GM18907 (cell line): ENCODE measurements around the gene SERPINA3.
"Not testable (repeated sequence)": the region's sequence is repeated elsewhere in the genome, so short reads cannot be mapped to it uniquely, and the experiment has no call there.

Source experiments
- ATAC-seq: cut with Tn5 transposase; IDR thresholded peaks from one replicate; pipeline ENCODE4 v1.9.1; 2021; ENCODE audit warnings: mild to moderate bottlenecking, moderate library complexity; ENCODE audit not compliant: unreplicated experiment

Gene SERPINA3

DNA sequence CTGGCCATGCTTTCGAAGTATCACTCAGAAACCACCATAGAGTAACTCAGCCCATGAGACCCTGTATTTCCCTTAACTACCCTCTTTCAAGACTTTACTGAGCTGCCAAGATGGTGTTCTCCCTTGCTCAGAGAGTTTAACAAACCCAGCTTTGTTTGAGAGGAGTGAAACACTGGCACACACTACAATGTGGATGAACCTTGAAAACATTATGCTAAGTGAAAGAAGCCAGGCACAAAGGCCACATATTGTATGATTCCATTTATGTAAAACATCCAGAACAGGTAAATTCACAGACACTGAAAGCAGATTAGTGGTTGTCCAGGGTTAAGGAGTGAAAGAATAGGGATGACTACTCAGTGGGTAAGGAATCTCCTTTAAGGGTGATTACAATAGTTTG is 18.9 kb downstream of the SERPINA3 start:
- no peak for ATAC-seq

DNA sequence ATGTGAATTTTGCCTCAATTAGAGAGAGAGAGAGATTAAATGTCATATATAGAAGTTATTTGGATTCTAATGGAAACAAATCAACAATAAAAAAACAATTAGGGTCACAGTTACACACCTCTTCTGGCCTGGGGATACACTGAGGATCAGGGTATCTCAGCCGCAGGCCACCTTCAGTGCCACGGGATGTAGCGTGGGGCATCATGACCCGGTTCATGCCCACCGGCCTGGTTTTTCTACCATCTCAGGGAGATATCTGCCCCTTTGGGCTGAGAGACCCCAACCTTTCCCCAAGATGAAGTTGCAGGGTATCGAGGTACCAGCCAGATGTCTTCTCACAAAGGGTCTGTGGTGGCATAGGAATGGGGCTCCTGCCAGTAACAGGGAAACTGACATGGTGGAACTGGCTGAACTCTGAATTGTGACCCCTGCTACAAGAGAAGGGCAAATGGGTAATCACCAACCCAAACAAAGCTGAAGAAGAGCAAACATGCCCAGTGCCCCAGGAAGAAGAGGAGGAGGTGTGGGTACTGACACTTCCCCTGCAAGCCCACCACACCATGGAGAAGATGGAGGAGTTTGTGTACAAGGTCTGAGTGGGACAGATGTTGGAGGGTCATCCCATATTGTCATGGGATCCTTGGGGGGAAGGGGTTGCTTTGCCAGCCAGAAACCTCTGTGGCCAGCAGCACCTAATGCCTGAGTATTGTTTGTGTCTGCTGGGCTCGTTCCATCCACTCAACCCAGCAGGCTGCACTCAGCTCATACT is 19.5 kb downstream of the SERPINA3 start:
- no peak for ATAC-seq

DNA sequence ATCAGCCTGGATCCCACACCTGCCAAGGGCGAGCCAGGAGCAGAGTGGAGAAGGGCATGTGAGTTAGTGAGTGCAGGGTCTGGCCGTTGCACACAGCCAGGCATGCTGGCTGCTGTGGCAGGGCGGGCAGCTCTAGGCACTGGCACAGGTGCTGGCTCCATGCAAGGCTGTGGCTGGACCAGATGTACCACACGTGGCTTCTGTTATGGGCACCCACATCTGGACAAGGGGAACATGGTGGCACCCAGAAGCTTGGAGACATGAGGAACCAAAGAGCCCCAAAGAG is 20.1 kb downstream of the SERPINA3 start:
- no peak for ATAC-seq

DNA sequence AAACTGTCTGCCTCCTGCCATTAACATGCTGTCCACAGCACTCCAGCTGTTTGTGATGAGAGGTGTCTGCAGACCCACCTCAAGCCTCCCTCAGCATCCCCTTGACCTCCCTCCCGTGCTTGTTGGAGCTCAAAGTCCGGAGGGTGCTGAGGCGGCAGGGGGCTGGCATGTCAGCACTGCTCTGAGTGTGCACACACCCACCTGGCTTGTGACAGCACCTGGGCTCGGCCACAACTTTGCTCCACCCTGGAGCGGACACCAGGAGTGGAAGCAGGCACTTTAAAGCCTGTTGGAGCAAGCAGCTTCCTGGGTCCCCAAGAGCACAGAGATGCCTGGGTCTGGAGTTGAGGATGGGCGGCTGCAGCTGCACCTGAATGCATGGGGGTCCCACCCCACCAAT is 20.9 kb downstream of the SERPINA3 start:
- no peak for ATAC-seq

DNA sequence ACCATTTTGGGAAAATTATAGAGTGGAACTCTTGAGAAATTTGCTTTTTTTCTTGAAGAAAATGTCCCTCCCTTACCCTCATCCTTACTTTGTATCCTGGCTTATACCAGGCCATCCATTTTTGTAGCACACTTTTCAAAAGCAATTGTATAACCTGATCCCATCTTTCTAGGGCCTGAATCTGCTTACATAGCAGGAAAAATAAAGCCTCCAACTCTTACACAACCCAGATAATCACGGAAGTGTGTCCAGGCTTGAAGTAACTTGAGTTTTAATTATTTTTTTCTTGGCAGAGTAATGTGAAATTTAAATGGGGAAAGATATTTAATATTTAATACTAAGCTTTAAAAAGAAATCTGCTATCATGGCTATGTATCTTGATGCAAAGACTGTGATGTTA is 23.0 kb downstream of the SERPINA3 start:
- ATAC-seq = no peak

DNA sequence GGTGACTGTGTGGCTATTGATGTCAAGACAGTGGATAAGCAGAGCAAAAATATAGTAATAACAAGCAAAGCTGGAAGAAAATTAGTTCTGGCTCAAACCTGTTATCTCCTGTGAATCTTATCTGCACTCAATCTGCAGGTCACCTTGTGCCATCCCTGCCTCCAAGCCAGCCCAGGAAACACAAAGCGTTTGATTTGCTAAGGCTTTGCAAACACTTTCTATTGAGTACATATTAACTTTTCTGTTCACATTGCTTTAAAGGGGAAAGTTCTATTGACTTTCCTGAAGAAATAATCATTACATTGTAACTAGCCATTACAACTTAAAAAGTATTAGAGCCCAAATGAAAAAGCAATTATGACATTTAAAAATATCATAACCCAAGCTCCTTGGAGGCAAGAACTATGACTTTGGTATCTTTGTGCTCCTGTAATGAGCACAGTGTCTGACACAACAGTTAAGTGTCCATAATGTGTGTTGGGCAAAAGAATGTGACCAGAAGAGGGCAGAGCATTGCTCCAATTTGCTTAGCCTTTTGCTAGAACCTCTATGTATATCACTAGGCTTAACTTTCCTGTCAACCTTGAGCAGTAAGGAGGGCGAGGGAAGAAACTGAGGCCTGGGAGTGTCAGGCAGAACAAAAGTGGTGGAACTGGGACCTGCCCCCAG is 24.7 kb downstream of the SERPINA3 start:
- no peak for ATAC-seq

DNA sequence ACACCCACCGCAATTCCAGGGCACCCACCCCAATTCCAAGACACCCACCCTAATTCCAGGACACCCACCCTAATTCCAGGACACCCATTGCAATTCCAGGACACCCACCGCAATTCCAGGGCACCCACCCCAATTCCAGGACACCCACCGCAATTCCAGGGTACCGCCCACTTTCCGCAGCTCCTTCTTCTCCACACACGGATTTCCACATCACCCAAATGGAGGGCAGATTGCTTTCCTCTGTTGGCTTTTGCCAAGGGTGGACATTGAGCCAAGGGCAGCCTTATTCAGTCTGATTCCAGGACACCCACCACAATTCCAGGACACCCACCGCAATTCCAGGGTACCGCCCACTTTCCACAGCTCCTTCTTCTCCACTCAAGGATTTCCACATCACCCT is 25.6 kb downstream of the SERPINA3 start:
- ATAC-seq = not testable (repeated sequence)

DNA sequence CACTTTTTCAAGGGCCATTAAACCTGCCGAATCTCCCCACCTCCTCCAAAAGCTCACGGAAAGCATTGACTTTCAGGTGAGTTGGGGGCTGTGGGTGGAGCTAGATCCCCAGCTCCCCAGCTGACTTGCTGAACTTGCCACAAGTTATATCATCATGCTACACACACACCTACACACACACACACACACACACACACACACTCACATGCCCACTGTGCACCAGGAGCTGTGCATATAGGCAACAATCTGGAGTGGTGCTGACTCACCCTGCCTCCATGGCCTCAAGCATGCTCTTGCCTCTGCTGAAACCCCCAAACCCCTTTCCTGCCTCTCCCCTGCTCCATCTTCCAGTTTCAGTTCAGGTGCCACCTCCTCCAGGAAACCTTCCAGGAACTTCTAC is 26.1 kb downstream of the SERPINA3 start:
- no peak for ATAC-seq

DNA sequence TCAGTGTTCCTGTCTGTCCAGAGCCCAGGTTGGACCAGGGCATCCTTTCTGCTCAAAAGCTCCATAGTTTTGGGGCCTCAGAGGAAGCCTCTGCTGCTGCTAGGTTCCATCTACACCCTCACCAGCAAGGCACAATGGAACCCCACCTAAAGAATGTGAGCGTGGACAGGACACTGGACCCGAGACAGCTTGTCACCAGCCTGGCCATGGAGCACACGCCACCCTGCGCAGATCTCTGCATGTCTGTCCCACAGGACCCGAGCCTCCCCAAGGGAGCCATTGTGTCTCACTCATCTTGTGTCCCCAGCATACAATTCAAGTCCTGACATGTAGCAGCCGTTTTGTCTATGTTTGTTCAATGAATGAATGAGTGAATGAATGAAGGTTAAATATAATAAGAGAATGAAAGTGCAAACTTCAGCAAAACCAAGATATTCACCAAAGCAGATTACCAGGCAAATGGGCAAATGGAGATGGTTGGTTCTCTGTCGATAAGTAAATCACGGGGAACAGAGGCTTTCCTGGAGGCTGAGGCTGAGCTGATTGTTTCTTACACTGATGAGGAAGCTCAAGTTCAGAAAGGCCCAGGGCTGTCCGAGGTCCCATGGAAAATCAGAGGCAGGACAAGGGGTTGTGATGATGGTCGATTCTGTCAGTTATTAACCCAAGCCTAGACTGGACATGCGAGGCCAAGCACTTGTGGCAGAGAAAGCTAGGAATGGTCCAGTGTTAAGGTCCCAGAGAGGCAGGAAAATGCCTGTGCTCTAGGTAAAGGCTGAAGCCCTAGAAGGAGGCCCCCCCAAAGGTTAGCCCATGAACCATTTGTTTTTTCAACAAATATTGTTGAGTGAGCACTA is 27.0 kb downstream of the SERPINA3 start:
- no peak for ATAC-seq

DNA sequence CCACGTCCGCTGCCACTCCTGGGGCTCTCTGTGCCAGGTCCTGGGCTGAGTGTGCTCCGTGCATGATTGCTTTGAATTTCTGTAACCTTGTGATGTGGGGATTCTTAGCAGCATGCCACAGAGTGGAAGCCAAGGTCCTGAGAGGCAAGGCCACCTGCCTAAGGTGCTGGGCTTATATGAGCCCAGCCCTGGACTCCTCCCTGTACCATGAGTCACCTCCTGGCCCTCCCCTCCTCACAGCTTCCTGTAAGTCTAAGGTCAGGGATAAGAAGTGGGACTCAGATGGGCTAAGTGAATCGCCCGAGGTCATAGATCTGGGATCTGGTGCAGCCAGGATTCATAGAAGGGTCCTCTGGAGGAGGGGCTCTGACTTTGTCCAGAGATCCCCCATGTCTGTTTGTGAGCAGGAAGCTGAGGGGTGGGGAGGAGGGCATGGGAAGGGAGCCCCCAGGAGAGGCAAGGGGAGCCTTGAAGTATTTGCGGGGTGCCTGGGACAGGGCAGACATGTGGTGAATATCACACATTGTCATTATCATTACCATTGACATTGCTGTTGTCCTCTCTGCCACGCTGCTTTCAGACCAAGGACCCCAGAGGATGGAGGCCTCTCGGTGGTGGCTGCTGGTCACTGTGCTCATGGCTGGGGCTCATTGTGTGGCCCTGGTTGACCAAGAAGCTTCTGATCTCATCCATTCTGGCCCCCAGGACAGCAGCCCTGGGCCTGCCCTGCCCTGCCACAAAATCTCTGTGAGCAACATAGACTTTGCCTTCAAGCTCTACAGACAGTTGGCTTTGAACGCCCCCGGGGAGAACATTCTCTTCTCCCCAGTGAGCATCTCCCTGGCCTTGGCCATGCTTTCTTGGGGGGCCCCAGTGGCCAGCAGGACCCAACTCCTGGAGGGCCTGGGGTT is 28.8 kb downstream of the SERPINA3 start:
- ATAC-seq = no peak

DNA sequence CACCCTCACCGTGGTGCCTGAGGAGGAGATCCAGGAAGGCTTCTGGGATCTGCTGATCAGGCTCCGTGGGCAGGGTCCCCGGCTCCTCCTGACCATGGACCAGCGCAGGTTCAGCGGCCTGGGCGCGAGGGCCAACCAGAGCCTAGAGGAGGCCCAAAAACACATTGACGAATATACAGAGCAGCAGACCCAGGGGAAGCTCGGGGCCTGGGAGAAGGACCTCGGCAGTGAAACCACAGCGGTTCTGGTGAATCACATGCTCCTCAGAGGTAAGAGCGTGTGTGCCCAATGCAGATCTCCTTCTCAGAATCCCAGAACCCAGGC is 29.4 kb downstream of the SERPINA3 start:
- no peak for ATAC-seq

DNA sequence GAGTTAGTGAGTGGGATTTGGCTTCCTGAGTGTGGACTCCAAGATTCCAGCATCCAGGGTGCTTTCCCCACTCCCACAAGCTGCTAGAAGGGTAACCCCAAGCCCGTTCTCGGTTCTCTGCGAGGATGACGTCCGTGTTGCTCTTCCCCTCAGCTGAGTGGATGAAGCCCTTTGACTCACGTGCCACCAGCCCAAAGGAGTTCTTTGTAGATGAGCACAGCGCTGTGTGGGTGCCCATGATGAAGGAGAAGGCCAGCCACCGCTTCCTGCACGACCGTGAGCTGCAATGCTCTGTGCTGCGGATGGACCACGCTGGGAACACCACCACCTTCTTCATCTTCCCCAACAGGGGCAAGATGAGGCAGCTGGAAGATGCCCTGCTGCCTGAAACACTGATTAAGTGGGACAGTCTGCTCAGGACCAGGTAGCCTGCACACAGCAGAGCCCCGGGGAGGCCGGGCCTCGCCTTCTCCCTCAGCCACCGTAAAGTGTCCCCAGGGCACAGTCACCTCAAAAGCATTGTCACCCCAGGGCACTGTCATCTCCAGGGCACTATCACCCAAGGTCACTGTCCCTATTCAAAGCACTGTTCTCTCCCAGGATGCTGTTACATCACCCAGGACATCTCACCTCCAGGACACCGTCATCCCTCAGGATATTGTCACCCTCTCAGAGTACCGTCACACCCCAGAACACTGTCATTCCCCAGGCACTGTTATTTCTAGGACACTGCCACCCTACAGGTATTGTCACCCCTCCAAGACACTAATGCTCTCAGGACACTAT is 31.3 kb downstream of the SERPINA3 start:
- no peak for ATAC-seq

DNA sequence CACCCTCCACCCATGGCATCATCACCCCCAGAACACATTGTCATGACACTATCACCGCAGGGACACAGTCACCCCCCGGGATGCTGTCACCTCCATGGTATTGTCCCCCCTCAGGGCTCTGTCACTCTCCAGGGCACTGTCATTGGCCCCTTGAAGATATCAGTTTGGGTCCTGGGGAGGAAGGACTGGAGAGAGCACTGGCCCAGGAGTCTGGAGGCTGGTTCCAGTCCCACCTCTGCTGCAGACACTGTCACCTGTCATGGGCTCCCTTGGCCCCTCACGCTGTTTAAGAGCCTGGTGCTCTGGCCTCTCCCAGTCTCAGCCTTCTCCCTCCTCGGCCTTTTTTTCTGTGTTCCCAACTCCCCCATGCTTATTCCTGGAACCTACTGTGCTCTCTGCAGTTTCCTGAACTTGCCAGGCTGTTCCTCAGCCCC is 31.9 kb downstream of the SERPINA3 start:
- no peak for ATAC-seq

DNA sequence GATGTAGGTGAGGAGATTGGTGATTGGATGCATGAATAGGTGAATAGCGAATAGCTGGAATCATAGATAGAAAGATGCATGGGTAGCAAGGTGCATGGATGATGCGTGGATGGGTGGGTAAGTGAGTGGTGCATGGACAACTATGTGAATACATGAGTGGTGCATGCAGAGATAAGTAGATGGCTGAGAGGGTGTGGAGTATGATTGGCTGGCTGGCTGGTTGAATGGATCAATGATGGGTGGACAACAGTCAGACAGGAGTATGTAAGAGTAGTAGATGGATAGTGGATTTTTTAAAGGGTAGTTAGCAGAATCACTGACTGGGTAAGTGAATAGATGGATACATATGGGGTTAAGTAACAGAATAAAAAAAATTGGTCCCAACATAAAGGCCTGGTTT is 33.9 kb downstream of the SERPINA3 start:
- no peak for ATAC-seq

DNA sequence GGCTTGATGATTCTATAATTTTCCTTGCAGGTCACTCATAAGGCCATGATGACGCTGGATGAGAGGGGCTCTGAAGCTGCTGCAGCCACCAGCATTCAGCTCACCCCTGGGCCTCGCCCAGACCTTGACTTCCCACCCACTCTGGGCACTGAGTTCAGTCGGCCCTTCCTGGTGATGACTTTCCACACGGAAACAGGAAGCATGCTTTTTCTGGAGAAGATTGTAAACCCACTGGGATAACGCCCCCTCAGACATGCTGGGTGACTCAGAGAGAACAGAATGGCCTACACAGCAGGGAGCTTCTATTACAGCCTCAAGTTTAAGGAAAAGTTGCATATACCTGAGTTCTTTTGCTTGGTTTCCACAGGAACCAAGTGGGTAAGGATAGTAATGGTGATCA is 34.3 kb downstream of the SERPINA3 start:
- ATAC-seq = no peak

DNA sequence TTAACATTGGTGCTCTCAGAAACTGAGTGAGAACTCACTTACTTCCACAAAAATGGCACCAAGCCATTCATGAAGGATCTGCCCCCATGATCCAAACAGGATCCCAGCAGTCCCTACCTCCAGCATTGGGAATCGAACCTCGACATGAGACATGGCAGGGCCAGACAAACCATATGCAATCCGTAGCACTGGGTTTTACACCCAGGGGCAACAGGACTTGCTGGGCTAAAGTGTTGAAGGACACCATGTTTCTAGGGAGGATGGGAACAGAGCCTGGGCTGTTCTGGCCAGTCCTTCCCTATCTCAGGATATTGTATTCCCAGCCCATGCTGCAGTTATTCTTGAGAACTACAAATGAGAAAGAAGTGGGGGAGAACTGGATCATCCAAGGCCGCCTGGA is 36.6 kb downstream of the SERPINA3 start:
- no peak for ATAC-seq

DNA sequence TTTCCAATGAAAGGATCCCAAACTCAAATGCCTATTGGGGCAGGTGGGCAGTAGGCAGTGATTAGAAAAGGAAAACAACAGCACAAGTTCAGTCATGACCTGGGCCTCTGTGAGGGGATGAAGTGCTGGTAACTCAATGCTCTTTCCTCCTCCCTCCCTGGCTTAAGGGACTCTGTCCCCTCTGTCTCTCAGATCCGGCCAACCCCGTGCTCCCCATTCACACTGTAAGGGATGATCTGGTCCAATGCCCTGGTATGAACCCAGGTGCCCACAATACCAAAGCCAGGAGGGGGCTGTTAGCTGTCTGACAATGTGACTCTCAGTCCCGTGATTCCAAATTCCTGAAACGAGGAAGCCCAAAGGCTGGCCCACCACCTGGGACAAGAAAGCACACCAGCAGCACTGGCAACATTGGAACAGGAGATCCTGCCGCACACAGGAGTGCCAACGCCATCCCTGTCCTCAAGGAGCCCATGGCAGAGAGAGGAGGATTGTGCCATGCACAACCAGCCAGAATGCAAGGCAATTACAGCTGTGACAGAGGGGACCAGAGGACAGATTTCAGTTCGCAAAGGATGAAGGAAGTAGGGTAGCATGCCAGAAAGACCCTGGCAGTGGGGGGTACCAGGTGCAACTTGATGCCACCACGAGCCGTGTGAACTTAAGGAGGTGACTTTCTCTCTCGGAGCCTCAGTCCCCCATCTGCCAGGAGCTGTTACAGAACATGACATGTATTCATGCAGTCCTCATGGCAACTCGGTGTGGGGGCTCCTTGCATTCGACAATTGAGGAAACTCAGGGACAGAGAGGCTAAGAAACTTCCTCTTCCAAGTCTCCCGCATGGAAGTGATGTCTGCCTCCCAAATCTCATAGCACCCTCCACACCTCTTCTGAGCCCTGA is 37.6 kb downstream of the SERPINA3 start:
- ATAC-seq = no peak

DNA sequence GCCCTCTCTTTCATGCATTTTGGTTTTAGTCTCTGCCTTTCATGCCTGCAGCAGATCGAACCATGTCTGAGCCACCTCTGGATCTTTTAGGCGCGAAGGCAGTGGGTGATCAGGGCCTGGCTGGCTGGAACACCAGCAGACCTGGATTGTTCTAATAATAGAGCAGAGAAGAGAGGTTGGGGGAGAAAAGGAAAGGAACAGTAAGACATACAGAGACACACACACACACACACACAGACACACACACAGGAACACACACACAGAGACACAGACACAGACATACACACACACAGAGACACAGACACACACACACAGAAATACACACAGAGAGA is 38.2 kb downstream of the SERPINA3 start:
- ATAC-seq = no peak
